AG04449 (cell line): ENCODE results near the gene TFF2.

ENCODE experiments used
- CTCF ChIA-PET: fragments of 350-600 bp; formaldehyde crosslinking; extraction: SDS; loops from one replicate; lab custom pipeline; 2021; ENCODE audit warnings: antibody characterized with exemption; lab: Yijun Ruan, JAX
- POLR2A ChIA-PET: fragments of 400-600, 350-600 bp; formaldehyde crosslinking; extraction: SDS; loops from one replicate; lab custom pipeline; 2020; ENCODE audit warnings: antibody characterized with exemption, inconsistent platforms; lab: Yijun Ruan, JAX
- DNase-seq: peaks from one replicate; pipeline ENCODE4 v3.0.0-alpha.2; 2010; ENCODE audit warnings: low read depth, low spot score
- H3K4me3 ChIP-seq: 2 replicates; pipeline ENCODE4 v1.5.1; 2011; ENCODE audit warnings: low read depth, mild to moderate bottlenecking, control low read depth, low read length
- CTCF ChIP-seq: IDR thresholded peaks from one replicate; pipeline ENCODE4 v1.5.1; 2011; ENCODE audit warnings: mild to moderate bottlenecking, moderate library complexity, low read length, control low read depth, inconsistent platforms; ENCODE audit not compliant: insufficient read depth; ENCODE audit errors: missing control alignments

Gene TFF2

GRCh38 chr21:42348762-42349161, 2.0 kb downstream of the TFF2 start:
- POLR2A ChIA-PET: no interaction called here
- no peak for DNase-seq
- CTCF ChIA-PET: no interaction called here
- TF ChIP-seq CTCF: no peak
- no peak overlapping the region for H3K4me3 ChIP-seq

GRCh38 chr21:42347601-42348327, 3.0 kb downstream of the TFF2 start:
- ChIA-PET CTCF (no interaction called here), POLR2A (no interaction called here)
- no peak overlapping the region for H3K4me3 ChIP-seq
- TF ChIP-seq CTCF: no peak
- DNase-seq: no peak

- POLR2A ChIA-PET: no interaction called here
These were observed 3.8 kb downstream of the TFF2 start for GRCh38 chr21:42346866-42347600.

GRCh38 chr21:42346441-42346840, 4.4 kb downstream of the TFF2 start:
- ChIA-PET POLR2A (no interaction called here), CTCF (no interaction called here)
- DNase-seq: no peak
- TF ChIP-seq CTCF: no peak
- H3K4me3 ChIP-seq: no peak overlapping the region

More at GRCh38 chr21:42346866-42347600, 3.8 kb downstream of the TFF2 start:
- no peak overlapping the region for H3K4me3 ChIP-seq
- no peak for DNase-seq
- CTCF ChIA-PET: no interaction called here
- no peak for TF ChIP-seq CTCF

- DNase-seq: no peak
- no peak overlapping the region for H3K4me3 ChIP-seq
- CTCF ChIA-PET: no interaction called here
- no peak for TF ChIP-seq CTCF
- POLR2A ChIA-PET: no interaction called here
These were observed 6.2 kb downstream of the TFF2 start for GRCh38 chr21:42344631-42345030.

- POLR2A ChIA-PET: no interaction called here
- DNase-seq: no peak
These were observed 6.8 kb downstream of the TFF2 start for GRCh38 chr21:42343963-42344510.

More at GRCh38 chr21:42343963-42344510, 6.8 kb downstream of the TFF2 start:
- CTCF ChIA-PET: no interaction called here
- H3K4me3 ChIP-seq: no peak overlapping the region
- TF ChIP-seq CTCF: no peak
